SK-N-SH (cell line): ENCODE results near the gene PSMA6. TPM values are rescaled to one million over a fixed set of nuclear protein-coding genes. Genes with fewer than 3 reads are reported as not detected.

Source experiments
- CTCF ChIA-PET: fragments of 300-600, 350-600 bp; formaldehyde crosslinking; extraction: SDS; loops from one replicate; lab custom pipeline; 2021; lab: Yijun Ruan, JAX
- POLR2A ChIA-PET: fragments of 350-600 bp; sonication (Branson Sonifier 250); formaldehyde crosslinking; extraction: SDS; loops from one replicate; lab custom pipeline; 2020; ENCODE audit warnings: antibody characterized with exemption, inconsistent platforms; lab: Yijun Ruan, JAX
- DNase-seq: peaks from one replicate; pipeline ENCODE4 v3.0.0; 2012
- H2AFZ ChIP-seq: fragments of 200-600 bp; sonication (generic); 2 replicates; pipeline ENCODE4 v1.8.1; 2016; ENCODE audit warnings: antibody characterized with exemption, mild to moderate bottlenecking, low read depth
- H3F3A ChIP-seq: fragments of 200-600 bp; sonication (generic); replicated peaks from 2 replicates; pipeline ENCODE3; 2016; ENCODE audit warnings: antibody characterized with exemption, mild to moderate bottlenecking; ENCODE audit not compliant: insufficient read depth
- H3K27ac ChIP-seq, 2 experiments: fragments of 200-500 bp in 1 of 2; fragments of 200-600 bp in 1 of 2; sonication (Bioruptor generic) in 1 of 2; sonication (generic), shearing (Covaris generic) in 1 of 2; 2 replicates each; pipeline versions ENCODE4 v1.5.1 to v1.6.1; 2014 to 2016; ENCODE audit warnings: low read depth in 2 of 2, inconsistent platforms in 1 of 2, low read length in 1 of 2, mild to moderate bottlenecking in 1 of 2, mixed read lengths in 1 of 2
- H3K27me3 ChIP-seq: fragments of 200-600 bp; sonication (generic), shearing (Covaris generic); 2 replicates; pipeline ENCODE4 v1.6.1; 2016; ENCODE audit warnings: mixed run types; ENCODE audit not compliant: insufficient read depth
- H3K36me3 ChIP-seq, 2 experiments: fragments of 200-500 bp in 1 of 2; fragments of 200-600 bp in 1 of 2; sonication (Bioruptor generic) in 1 of 2; sonication (generic) in 1 of 2; replicated peaks in 1 of 2; 2 replicates each; pipeline versions ENCODE3 to v1.5.1; 2014 to 2016; ENCODE audit warnings: low read length in 1 of 2, mild to moderate bottlenecking in 1 of 2; ENCODE audit not compliant: insufficient read depth in 2 of 2, control insufficient read depth in 1 of 2
- H3K4me1 ChIP-seq, 2 experiments: fragments of 200-500 bp in 1 of 2; fragments of 200-600 bp in 1 of 2; sonication (Bioruptor generic) in 1 of 2; sonication (generic), shearing (Covaris generic) in 1 of 2; 2 replicates each; pipeline versions ENCODE4 v1.5.1 to v1.6.1; 2014 to 2016; ENCODE audit warnings: low read depth in 1 of 2, low read length in 1 of 2, mixed run types in 1 of 2; ENCODE audit not compliant: insufficient read depth in 2 of 2, control insufficient read depth in 1 of 2
- H3K4me2 ChIP-seq: fragments of 200-600 bp; sonication (generic), shearing (Covaris generic); 2 replicates; pipeline ENCODE4 v1.6.1; 2017; ENCODE audit warnings: mixed run types
- H3K4me3 ChIP-seq, 2 experiments: fragments of 200-500 bp in 1 of 2; fragments of 200-600 bp in 1 of 2; sonication (Bioruptor generic) in 1 of 2; sonication (generic), shearing (Covaris generic) in 1 of 2; 2 replicates each; pipeline versions ENCODE4 v1.5.1 to v1.8.1; 2014 to 2016; ENCODE audit warnings: low read depth in 2 of 2, inconsistent platforms in 1 of 2, low read length in 1 of 2, mild to moderate bottlenecking in 1 of 2, mixed read lengths in 1 of 2, moderate library complexity in 1 of 2
- H3K79me2 ChIP-seq: fragments of 200-600 bp; sonication (generic); 2 replicates; pipeline ENCODE4 v1.8.1; 2017; ENCODE audit warnings: mild to moderate bottlenecking; ENCODE audit not compliant: insufficient read depth
- H3K9ac ChIP-seq: fragments of 200-600 bp; sonication (generic); 2 replicates; pipeline ENCODE4 v1.6.1; 2017; ENCODE audit warnings: mixed run types
- H3K9me2 ChIP-seq: fragments of 200-600 bp; sonication (generic); 2 replicates; pipeline ENCODE4 v1.6.1; 2017; ENCODE audit warnings: mixed run types
- H3K9me3 ChIP-seq: fragments of 200-600 bp; sonication (generic); 2 replicates; pipeline ENCODE4 v1.6.1; 2017; ENCODE audit warnings: mixed run types, mild to moderate bottlenecking, moderate library complexity
- H4K20me1 ChIP-seq: fragments of 200-600 bp; sonication (generic); 2 replicates; pipeline ENCODE4 v1.6.1; 2017; ENCODE audit warnings: mild to moderate bottlenecking, mixed run types; ENCODE audit not compliant: insufficient read depth
- EZH2phosphoT487 ChIP-seq: fragments of 200-600 bp; sonication (generic); IDR thresholded peaks from 2 replicates; pipeline ENCODE4 v1.6.1; 2017; ENCODE audit warnings: low read depth, mixed run types, mild to moderate bottlenecking, antibody characterized with exemption, moderate library complexity, borderline replicate concordance
- FOSL2 ChIP-seq: IDR thresholded peaks from 2 replicates; pipeline ENCODE4 v1.4.0; 2012; ENCODE audit warnings: low read depth, mild to moderate bottlenecking, moderate library complexity, borderline replicate concordance
- JUND ChIP-seq: IDR thresholded peaks from 2 replicates; pipeline ENCODE4 v1.4.0; 2012
- NFIC ChIP-seq: IDR thresholded peaks from 2 replicates; pipeline ENCODE4 v1.4.0; 2012; ENCODE audit warnings: borderline replicate concordance
- NRF1 ChIP-seq: IDR thresholded peaks from 2 replicates; pipeline ENCODE4 v1.6.1; 2012; ENCODE audit warnings: low read depth, mild to moderate bottlenecking, low read length
- RXRA ChIP-seq: IDR thresholded peaks from 2 replicates; pipeline ENCODE4 v1.4.0; 2012; ENCODE audit warnings: low read depth, mild to moderate bottlenecking, borderline replicate concordance
- WGBS: methylation state at CpG from one replicate; pipeline ENCODE4 v1.1.6; 2017; ENCODE audit warnings: low lambda C conversion rate; 5-methylcytosine and 5-hydroxymethylcytosine counted together
- polyA plus RNA-seq, 3 experiments: library from polyadenylated mRNA; depleted of rRNA; stranded (reverse); fragments of >200 nt; gene quantifications; 2 replicates each; pipeline ENCODE4 v1.2.3, GENCODE V29; 2012
- TF ChIP-seq, protein P1 (sequence below): IDR thresholded peaks from 2 replicates; pipeline ENCODE4 v1.4.0; 2012; ENCODE audit warnings: low read depth, borderline replicate concordance
- TF ChIP-seq, protein P2 (sequence below): IDR thresholded peaks from 2 replicates; pipeline ENCODE4 v1.4.0; 2012; ENCODE audit warnings: low read depth, borderline replicate concordance
- TF ChIP-seq, protein P3 (sequence below): IDR thresholded peaks from 2 replicates; pipeline ENCODE4; 2012

PSMA6 gene
- polyA plus RNA-seq, 1 of the 3 experiments (the other 2 are of a cell fraction) = 174 TPM

DNA sequence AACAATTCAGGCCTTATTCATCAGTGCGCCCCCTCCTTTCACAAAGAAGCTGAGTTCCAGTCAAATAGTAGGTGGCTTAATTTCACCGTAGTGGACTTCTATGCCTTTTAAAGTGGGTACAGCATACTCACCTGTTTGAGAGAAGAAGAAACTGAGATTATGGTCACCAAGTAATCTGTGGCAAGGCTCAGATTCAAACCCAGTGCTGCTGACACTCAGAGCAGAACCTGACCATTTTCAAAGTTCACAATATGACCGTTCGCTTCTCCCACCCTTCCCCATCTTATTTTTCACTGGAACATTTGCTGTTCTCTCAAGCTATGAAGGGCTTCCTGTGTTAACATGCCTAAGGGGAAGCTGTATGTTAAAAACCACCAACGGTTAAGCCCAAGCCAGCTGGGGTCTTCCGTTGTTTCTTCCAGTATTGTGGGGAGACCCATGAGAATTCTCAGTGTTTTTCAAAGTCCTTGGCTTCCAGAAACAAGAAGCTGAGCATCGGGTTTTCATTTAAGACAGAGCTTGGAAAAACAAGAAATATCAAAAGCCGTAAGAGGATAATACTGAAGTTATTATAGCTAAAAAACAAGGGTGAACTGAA lies 6.1 kb upstream of the PSMA6 start:
- no peak for TF ChIP-seq JUND
- TF ChIP-seq, protein P1, sequence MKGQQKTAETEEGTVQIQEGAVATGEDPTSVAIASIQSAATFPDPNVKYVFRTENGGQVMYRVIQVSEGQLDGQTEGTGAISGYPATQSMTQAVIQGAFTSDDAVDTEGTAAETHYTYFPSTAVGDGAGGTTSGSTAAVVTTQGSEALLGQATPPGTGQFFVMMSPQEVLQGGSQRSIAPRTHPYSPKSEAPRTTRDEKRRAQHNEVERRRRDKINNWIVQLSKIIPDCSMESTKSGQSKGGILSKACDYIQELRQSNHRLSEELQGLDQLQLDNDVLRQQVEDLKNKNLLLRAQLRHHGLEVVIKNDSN = no peak
- TF ChIP-seq NRF1 = no peak
- H3K9me2 ChIP-seq = no peaks in the 10 kb centered on the region
- ChIA-PET CTCF (interaction anchor here (1.1 kb wide), 1 partner anchor 11 kb away, joined by 5 read pairs; no protein-coding TSS in a partner anchor), POLR2A (no interaction called here)
- no peak overlapping the region for H3K27ac ChIP-seq
- no peaks in the 10 kb centered on the region for H3K27me3 ChIP-seq
- WGBS = 93% methylated on average over 8 of the region's 8 CpGs
- H3K9ac ChIP-seq = no peak overlapping the region
- no peak for DNase-seq
- H2AFZ ChIP-seq = no peak overlapping the region
- H3K4me3 ChIP-seq = no peak overlapping the region
- H3K9me3 ChIP-seq = no peaks in the 10 kb centered on the region
- H3K4me2 ChIP-seq = no peak overlapping the region
- H3F3A ChIP-seq = peaks cover 17% of the 10 kb centered on the region
- H3K79me2 ChIP-seq = no peaks in the 10 kb centered on the region
- H3K36me3 ChIP-seq = peaks cover 1 to 2% of the 10 kb centered on the region in 2 experiments
- H3K4me1 ChIP-seq = no peaks in the 10 kb centered on the region
- H4K20me1 ChIP-seq = no peaks in the 10 kb centered on the region

DNA sequence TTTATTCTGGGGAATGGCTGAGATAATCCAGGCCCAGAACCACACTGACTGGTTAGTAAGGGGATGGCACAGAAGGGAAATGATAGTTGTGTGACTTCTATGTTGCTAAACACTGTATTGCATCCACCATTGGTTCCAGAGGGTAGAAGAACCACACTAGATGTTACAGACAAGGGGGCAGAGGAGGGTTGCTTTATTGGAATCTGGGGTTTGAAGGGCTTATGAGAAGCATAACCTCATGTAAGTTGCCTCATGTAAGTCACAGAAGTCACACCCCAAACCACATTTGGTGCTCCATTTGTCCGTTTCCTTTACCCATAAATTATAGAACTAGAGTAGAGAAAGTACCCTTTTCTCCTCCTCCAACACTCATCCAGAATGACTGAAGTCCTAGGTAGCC lies 5.5 kb upstream of the PSMA6 start:
- H3K4me2 ChIP-seq = no peak overlapping the region
- no peaks in the 10 kb centered on the region for H4K20me1 ChIP-seq
- H3K4me1 ChIP-seq = no peaks in the 10 kb centered on the region
- peaks cover 0 to 2% of the 10 kb centered on the region in 2 experiments for H3K36me3 ChIP-seq
- CTCF ChIA-PET = interaction anchor here (0.9 to 1.1 kb wide), 2 partner anchors 12 to 146 kb away, joined by 5 read pairs; no protein-coding TSS in a partner anchor
- DNase-seq = no peak
- H3K27ac ChIP-seq = no peak overlapping the region
- no peak for TF ChIP-seq FOSL2
- TF ChIP-seq, all 33 proteins: peak for 0
- no peak overlapping the region for H3K9ac ChIP-seq
- H3K9me2 ChIP-seq = no peaks in the 10 kb centered on the region
- no peaks in the 10 kb centered on the region for H3K9me3 ChIP-seq
- POLR2A ChIA-PET = no interaction called here
- H3K4me3 ChIP-seq = no peak overlapping the region
- peaks cover 17% of the 10 kb centered on the region for H3F3A ChIP-seq
- H2AFZ ChIP-seq = no peak overlapping the region
- no peaks in the 10 kb centered on the region for H3K79me2 ChIP-seq
- 80% methylated on average over 1 of the region's 1 CpG for WGBS
- H3K27me3 ChIP-seq = no peaks in the 10 kb centered on the region

DNA sequence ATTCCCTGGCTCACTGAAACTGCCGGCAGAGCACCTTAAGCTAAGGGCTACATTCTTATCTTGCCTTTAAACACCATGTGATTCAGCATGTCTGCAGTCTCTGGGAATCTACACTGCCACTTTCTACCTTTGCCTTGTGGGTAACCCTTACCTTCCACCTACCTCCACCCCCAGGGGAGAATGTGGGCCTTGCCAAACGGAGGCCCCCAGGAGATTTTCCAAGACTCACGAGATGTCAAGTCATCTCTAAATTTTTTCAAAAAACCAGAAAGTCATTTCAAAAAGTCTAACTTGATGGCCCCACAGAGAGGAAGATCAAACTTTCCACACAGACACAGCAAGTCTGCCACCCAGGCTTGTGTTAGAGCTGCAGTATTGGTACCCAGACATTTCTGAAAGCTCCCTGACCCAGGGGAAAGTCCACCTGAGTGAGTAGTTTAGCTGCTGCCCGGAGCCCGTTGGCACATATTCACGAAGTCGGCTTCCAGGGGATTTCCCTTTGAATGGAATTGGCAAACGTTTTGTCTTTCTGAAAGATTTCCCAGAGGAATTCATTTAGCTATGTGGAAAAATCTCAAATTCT lies 4.7 kb upstream of the PSMA6 start:
- DNase-seq = no peak
- Histone ChIP-seq H3K9ac (no peak overlapping the region), H3K4me2 (no peak overlapping the region), H4K20me1 (no peaks in the 10 kb centered on the region), H2AFZ (no peak overlapping the region)
- TF ChIP-seq NFIC (no peak), RXRA (no peak), EZH2phosphoT487 (no peak)
- TF ChIP-seq, protein P2, sequence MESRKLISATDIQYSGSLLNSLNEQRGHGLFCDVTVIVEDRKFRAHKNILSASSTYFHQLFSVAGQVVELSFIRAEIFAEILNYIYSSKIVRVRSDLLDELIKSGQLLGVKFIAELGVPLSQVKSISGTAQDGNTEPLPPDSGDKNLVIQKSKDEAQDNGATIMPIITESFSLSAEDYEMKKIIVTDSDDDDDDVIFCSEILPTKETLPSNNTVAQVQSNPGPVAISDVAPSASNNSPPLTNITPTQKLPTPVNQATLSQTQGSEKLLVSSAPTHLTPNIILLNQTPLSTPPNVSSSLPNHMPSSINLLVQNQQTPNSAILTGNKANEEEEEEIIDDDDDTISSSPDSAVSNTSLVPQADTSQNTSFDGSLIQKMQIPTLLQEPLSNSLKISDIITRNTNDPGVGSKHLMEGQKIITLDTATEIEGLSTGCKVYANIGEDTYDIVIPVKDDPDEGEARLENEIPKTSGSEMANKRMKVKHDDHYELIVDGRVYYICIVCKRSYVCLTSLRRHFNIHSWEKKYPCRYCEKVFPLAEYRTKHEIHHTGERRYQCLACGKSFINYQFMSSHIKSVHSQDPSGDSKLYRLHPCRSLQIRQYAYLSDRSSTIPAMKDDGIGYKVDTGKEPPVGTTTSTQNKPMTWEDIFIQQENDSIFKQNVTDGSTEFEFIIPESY = no peak
- TF ChIP-seq, protein P3, sequence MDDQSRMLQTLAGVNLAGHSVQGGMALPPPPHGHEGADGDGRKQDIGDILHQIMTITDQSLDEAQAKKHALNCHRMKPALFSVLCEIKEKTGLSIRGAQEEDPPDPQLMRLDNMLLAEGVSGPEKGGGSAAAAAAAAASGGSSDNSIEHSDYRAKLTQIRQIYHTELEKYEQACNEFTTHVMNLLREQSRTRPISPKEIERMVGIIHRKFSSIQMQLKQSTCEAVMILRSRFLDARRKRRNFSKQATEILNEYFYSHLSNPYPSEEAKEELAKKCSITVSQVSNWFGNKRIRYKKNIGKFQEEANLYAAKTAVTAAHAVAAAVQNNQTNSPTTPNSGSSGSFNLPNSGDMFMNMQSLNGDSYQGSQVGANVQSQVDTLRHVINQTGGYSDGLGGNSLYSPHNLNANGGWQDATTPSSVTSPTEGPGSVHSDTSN = no peak
- TF ChIP-seq, all 33 proteins: peak for 0
- peaks cover 0 to 2% of the 10 kb centered on the region in 2 experiments for H3K36me3 ChIP-seq
- H3K9me2 ChIP-seq = no peaks in the 10 kb centered on the region
- no peaks in the 10 kb centered on the region for H3K9me3 ChIP-seq
- ChIA-PET CTCF (interaction anchor here (0.9 to 1.1 kb wide), 2 partner anchors 58 to 147 kb away, joined by 4 to 5 read pairs; no protein-coding TSS in a partner anchor), POLR2A (no interaction called here)
- H3K4me1 ChIP-seq = no peaks in the 10 kb centered on the region
- peaks cover 20% of the 10 kb centered on the region for H3F3A ChIP-seq
- H3K79me2 ChIP-seq = peaks cover 3% of the 10 kb centered on the region
- no peak overlapping the region for H3K27ac ChIP-seq
- no peak overlapping the region for H3K4me3 ChIP-seq
- no peaks in the 10 kb centered on the region for H3K27me3 ChIP-seq
- WGBS = 57% methylated on average over 8 of the region's 8 CpGs
